Activated CD4-positive, CD25-positive, alpha-beta regulatory T cell treated with anti-CD3 and anti-CD28 coated beads, Interleukin-2, amount 50 U/mL, for 72 hours (primary cell): ENCODE measurements around the gene TAF5L.

Experiments used
- DNase-seq: peaks from one replicate; pipeline ENCODE4 v3.0.0; 2021

Gene TAF5L

GRCh38 chr1:229625915-229626831 lies at the start of gene TAF5L, which contains the start of gene URB2:
TAF5L (minus strand) TSS chr1:229626122; CDS start chr1:229614482, 11,640 bp downstream.
URB2 (plus strand) TSS chr1:229626247; CDS start chr1:229627634, 1,387 bp downstream.
- DNase-seq, result peak; percentile 88

GRCh38 chr1:229675396-229675795 lies 49.5 kb upstream of the TAF5L start:
- no peak for DNase-seq

DNA sequence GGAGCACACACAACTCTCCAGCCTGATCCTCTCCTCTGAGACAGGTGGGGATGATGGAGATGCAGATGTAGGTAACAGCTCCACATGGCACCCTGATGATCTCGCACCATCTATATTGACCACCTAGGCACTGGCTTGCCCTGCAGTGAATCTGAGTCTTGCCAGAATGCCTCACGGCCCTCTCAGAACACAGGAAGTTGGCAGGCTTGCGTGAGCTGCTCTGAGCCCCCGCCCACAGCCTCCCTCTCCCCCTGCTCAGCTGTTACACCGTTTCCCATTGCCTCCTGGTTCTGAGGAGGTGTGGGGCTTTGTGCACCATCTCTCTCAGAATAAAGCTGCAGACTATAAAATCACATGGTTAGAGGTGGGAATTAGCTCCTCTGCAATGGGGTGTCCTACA lies 48.1 kb upstream of the TAF5L start:
- DNase-seq, result no peak

DNA sequence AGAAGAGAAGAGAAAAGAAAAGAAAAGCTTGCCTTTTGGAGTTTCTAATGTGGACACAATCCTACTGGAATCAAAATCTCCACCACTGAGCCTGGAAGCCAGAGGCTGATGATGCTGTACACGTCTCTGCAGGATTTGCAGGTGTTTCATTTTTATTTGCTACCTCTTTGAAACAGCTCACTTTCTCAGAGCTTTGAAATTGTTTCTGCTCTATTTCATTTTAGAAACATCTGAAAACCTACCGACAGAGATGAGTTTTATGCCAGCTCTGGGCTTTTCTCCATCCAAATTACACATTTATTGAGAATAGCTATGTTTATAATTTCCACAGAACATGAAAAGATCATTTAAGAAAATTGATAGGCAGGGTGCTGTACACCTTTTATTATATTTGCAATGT lies 46.3 kb upstream of the TAF5L start:
- no peak for DNase-seq

DNA sequence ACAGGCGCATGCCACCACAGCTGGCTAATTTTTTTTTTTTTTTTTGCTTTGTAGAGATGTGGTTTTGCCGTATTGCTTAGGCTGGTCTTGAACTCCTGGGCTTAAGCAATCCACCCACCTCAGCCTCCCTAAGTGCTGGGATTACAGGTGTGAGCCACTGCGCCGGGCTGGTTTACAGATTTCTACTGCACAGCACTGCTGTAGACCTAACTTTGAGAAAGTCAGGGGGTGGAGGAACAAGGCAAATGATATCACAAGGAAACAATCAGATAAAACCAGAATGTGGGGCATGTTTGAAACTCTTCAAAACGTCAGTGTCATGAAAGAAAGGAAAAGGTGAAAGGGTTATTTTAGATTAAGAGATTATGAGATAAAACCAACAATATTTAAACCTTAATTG lies 45.4 kb upstream of the TAF5L start:
- DNase-seq, result no peak

DNA sequence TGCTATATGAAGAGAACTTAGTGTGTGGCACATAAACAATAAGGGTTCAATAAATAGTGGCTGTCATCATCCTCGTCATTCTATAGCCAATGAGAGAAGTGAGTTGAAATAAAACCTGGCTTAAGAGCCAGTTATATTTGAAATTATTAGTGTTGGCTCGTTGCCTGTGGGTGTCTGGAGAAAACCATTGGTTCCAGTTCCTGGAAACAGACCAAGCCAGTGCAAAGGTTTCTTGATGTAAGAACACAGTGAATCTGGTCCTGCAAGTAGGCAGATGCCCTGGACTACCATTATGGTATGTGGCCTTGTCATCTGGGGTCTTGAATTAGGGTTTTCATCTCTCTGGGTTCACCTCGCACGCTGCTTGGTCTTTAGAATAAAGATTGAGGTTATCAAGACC lies 43.4 kb upstream of the TAF5L start:
- DNase-seq, result no peak

- DNase-seq, result no peak
These were observed 40.7 kb upstream of the TAF5L start for GRCh38 chr1:229666585-229666984.

DNA sequence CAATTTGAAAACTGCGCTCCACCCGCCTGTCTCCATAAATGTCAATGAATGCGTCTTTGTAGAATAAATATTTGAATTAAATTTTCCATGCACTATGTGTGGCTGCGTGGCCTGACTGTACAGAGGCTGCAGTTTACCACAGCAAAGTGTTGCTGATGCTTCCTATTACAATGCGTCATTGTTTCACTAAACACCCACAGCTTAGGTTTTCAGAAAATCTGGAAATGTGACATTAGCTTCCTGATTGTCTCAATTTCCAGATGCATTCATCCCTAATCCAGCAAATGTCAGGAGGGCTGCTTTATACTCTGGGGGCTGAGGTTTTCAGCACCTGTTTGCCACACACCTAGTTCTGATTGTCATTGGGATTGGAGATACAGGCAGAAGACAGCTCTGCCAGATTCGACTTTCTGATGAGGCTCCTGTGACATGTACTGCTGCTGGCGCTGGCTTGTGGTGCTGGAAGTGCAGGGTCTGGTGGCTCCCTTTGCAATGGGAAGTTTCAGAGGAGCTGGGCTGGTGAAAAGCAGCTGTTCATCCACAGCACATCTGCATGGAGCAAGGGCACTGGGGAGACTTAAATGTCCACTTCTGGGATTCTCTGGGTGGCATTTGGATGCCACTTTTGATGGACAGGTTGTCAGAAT lies 40.1 kb upstream of the TAF5L start:
- no peak for DNase-seq

GRCh38 chr1:229664133-229664689 lies 38.3 kb upstream of the TAF5L start:
- DNase-seq, result peak; percentile 78

DNA sequence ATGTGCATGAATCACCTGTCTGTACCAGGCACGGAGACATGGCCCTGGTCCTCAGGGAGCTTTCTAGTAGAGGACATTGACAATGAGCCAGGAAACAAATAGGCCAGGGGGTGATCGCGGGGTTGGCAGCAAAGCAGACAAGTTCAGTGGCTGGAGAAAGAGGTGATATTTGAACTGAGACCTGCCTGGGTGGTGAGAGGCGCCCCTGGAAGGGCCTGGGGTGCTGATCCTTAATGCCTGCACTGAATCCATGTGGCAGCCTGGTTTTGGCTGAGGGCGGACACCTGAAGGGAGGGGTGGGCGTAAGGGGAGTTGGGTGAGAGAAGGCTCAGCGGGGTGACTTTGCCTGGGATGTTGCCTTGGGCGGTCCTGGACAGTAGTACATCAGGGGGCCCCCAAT lies 36.0 kb upstream of the TAF5L start:
- no peak for DNase-seq

DNA sequence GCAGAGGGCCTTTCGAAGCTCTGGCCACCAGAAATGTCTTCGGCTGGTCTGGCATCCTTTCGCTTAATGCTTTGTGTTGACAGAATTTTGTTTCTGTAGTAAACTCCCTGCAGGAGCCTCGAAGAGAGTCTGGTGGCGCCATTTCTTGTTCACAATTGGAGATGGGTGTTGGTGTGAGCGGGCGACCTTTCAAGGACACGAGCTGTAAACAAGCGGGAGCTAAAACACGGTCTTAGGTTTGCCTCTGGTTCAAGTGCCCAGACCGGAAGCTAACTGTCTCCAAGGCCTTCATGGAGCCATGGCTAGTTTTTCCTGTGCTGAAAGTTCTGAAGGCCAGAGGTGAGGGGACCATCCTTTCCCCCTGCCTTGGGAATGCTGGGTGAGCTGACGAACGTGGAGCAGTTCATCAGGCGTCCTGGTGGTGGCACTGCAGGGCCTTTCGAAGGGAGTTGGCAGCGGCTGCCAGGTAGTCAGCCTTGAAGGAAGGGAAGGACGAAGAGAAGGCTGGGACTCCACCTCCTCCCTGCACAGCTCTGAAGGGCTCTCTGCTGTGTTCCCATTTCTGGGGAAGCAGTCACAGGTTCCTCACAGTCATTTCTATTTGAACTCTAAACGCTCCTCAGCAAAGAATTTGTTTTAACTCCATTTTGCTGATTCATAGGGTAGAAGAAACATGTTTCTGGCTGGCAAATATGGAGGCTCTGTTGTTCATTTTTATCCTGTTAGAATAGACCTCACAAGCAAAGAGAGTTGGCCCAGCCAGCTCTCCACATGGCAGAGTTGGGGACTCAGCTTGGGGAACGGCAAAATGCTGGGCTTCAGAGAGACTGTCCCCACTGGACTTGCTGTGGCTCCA lies 35.3 kb upstream of the TAF5L start:
- DNase-seq, result peak; percentile 71

DNA sequence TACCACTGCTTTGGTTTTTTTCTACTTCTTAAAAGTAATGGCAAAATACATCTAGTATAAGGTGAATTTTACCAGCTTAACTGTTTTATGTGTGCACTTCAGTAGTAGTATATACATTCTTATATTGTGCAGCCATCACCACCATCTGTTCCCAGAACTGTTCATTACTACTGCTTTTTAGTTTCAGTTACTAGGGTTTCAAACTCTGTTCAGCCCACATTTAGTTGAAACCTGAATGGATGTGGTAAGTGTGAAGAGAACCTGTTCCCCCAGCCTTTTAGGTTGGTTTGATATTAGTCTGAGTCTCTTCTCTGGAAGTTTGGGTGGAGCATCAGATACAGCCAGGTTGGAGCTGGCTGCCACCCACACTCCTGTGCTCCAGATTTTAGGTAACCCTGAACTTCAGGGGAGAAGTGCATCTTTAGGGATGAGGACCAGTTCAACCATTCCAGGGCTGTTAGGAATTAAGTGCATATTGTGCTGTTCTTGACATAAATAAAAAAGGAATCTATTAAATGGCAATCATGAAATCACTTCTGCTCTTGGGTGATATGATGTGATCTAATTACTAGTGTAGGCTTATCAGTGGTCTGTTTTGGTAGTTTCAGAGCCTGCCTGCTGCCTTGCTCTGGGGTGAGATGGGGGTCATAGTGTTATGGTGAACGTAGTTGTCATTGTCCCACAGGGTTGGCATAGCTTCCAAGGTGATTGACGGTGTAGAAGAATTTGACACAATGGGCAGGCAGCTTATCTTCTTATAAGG lies 32.3 kb upstream of the TAF5L start:
- DNase-seq, result no peak

DNA sequence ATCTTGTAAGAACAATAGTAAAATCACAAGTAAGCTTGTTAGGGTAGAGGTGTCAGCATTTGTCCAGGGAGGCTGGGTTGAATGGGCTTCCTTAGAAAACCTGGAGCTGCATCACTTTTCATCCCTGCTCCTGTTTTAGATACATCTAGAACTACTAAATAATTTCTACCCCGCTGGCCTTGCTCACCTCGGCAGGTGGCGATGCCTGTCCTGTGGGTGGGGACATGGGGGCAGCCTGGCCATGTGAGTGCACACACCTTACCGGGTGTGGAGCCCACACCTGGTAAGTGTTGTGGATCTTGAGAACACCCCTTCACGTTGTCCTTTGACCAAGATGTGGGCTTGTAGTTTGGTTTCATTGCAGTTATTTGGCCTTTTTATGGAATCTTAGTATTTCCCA lies 29.9 kb upstream of the TAF5L start:
- DNase-seq, result no peak

DNA sequence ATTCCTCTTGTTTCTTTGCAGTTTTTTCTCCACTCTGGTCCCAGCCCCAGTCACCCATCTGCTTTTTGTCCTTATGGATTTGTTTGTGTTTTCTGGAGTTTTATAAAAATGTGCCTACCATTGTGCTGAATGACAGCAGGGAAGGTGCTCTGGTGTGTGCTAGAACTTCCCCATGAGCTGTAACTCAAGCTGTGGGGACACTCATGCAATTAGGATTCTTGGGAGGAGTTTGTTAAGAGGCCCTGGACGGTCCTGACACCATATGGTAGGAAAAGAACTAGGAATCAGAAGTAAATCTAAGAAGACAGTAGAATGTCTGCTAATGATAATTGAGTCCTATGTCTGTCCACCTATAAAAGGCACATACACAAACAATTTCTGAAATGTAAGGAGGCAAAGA lies 27.5 kb upstream of the TAF5L start:
- no peak for DNase-seq

DNA sequence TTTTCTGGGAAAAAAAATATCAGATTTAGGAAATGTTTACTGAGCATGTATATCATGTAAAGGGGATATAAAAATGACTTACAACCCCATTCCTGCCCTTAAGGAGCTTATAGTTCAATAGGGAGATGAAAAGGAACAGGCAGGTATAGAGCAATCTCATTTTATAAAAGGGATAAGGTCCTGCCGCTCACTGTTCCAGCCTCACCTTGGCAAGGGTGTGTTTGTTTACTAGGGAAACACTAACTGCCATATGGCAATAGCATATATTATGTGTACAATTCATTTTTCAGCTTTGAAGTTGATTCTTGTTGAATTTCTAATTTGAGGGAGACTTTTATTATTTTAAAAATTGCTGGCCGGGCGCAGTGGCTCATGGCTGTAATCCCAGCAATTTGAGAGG lies 25.6 kb upstream of the TAF5L start:
- no peak for DNase-seq

- no peak for DNase-seq
These were observed 24.1 kb upstream of the TAF5L start for GRCh38 chr1:229650045-229650444.

DNA sequence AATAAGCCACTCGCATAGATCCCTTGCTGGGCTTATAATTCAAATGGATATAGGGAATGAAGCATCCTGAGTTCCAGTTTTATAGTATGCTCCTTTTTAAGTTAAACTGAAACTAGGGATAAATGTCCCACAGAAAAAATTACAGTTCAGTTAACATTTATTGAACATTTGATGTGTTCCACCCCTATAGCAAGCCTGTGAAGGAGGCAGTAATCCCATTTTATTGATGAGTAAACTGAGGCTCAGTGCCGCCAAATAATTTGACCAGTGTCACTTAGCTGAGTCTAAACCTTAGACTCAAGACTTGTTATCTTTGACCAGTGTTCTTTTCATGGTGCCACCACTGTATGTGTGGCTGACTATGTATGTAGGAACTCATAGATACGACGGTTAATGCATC lies 22.5 kb upstream of the TAF5L start:
- DNase-seq, result no peak

- no peak for DNase-seq
These were observed 19.5 kb upstream of the TAF5L start for GRCh38 chr1:229645324-229645993.

DNA sequence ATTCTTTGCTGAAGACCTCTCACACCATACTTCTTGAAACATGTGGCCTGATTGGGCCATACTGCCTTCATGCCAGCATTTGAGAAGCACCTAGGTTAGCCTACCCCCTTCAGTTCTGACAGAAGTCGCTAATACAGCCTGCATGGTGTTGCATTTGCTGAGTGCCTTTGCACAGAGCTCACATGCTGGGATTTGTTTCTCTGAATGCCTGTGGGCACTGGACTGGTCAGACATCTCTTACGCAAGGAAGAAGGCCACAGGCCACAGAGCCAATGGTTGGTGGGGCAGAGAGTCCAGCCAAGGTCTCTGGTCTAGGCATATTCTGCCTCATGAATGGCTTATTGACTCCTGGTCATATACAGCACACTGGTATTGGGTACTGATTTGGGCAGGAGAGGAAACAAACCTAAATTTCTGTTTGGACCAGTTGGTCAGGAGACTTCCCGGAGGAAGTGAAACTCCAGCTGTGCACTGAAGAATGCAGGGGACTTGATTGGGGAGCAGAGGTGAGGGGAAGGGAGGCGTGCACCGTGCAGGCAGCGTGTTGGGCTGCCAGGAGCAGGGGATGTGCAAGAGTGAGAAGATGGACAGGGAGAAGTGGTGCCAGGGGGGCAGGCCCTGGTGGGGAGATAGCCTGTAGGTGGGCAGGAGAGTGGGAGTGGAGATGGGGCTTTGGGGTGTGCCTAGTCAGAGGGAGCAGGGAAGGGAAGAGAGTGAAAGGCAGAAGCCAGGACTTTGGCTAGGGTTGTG lies 18.2 kb upstream of the TAF5L start:
- no peak for DNase-seq

DNA sequence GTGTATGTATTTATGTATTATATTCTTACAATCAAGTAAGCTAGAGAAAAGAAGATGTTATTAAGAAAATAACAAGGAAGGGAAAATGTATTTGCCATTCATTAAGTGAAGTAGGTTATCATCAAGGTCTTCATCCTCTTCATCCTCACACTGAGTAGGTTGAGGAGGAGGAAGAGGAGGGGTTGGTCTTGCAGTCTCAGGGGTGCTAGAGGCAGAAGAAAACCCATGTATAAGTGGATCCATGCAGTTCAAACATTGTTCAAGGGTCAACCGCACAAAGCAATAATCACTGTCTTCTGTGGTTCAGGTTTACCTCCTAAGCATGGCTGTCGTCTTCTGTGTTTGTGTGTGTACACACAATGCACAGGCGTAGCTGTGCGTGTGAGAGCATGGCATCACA lies 17.0 kb upstream of the TAF5L start:
- DNase-seq, result no peak

DNA sequence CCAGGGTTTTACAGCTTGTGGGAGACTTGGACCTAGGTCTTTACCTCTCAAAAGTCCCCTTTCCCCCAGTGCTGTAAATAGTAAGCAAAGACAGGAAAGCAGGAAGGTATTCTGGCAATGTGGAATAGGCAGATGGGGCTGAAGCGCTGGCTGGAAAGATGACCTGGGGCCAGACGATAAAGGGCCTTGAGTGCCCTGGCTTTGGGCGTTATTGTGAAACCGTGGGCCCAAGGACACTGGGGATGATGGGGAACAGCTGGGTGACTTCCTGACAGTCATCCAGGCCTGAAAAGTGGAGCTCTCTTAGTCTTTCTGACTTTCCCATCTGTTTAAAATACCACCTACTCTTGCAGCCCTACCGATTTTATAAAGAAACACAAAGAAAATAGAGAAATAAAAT lies 16.5 kb upstream of the TAF5L start:
- no peak for DNase-seq
